Thyroid gland (tissue), 4 donors: ENCODE measurements around the gene MAPK8IP3.

Source experiments
- POLR2A ChIP-seq, 2 donors: fragments of 450-650 bp; IDR thresholded peaks; one replicate each; pipeline ENCODE4 v1.6.1; 2017; ENCODE audit warnings: antibody characterized with exemption in 2 of 2, mild to moderate bottlenecking in 2 of 2, moderate library complexity in 1 of 2
- TF ChIP-seq, protein P1 (sequence below), 6 experiments: fragments of 200-600 bp in 3 of 6; fragments of 450-650 bp in 3 of 6; sonication (generic) in 3 of 6; IDR thresholded peaks; one replicate each; pipeline ENCODE4 v1.5.1; 2016 to 2019; ENCODE audit warnings: antibody characterized with exemption in 6 of 6, mild to moderate bottlenecking in 2 of 6, inconsistent platforms in 1 of 6, moderate library complexity in 1 of 6

GRCh38 chr16:1776672-1776955, 70.6 kb downstream of the MAPK8IP3 start:
- TF ChIP-seq, protein P1, sequence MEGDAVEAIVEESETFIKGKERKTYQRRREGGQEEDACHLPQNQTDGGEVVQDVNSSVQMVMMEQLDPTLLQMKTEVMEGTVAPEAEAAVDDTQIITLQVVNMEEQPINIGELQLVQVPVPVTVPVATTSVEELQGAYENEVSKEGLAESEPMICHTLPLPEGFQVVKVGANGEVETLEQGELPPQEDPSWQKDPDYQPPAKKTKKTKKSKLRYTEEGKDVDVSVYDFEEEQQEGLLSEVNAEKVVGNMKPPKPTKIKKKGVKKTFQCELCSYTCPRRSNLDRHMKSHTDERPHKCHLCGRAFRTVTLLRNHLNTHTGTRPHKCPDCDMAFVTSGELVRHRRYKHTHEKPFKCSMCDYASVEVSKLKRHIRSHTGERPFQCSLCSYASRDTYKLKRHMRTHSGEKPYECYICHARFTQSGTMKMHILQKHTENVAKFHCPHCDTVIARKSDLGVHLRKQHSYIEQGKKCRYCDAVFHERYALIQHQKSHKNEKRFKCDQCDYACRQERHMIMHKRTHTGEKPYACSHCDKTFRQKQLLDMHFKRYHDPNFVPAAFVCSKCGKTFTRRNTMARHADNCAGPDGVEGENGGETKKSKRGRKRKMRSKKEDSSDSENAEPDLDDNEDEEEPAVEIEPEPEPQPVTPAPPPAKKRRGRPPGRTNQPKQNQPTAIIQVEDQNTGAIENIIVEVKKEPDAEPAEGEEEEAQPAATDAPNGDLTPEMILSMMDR (IDR thresholded peaks at IDR 0.05), result no peak
- TF ChIP-seq POLR2A (IDR thresholded peaks at IDR 0.05), result no peak
